Neural cell (in vitro differentiated cells): Measurements from ENCODE around the gene MAPK1IP1L. TPM values are rescaled to one million over a fixed set of nuclear protein-coding genes. Genes with fewer than 3 reads are reported as not detected.

Source experiments
- H2AFZ ChIP-seq: fragments of 200-600, 300-800 bp; sonication (generic), shearing (Covaris generic); 2 replicates; pipeline ENCODE4 v1.6.0; 2014; ENCODE audit warnings: low read depth, mild to moderate bottlenecking, antibody characterized with exemption, low read length, moderate library complexity
- H3F3A ChIP-seq: fragments of 200-600 bp; shearing (Covaris generic); 2 replicates; pipeline ENCODE4 v1.6.1; 2016; ENCODE audit warnings: mild to moderate bottlenecking, moderate library complexity, mixed read lengths, antibody characterized with exemption, low read length; ENCODE audit not compliant: insufficient read depth, poor library complexity, severe bottlenecking
- H3K27ac ChIP-seq: fragments of 200-600, 300-800 bp; sonication (generic), shearing (Covaris generic); 2 replicates; pipeline ENCODE4 v1.5.1; 2014; ENCODE audit warnings: mild to moderate bottlenecking, low read length, moderate library complexity
- H3K27me3 ChIP-seq: fragments of 300-800, 200-600 bp; sonication (generic), shearing (Covaris generic); 2 replicates; pipeline ENCODE4 v1.6.0; 2014; ENCODE audit warnings: mild to moderate bottlenecking, low read depth, low read length, moderate library complexity; ENCODE audit not compliant: insufficient read depth
- H3K36me3 ChIP-seq: fragments of 300-800, 200-600 bp; sonication (generic), shearing (Covaris generic); 2 replicates; pipeline ENCODE4 v1.5.1; 2014; ENCODE audit warnings: mild to moderate bottlenecking, antibody characterized with exemption, low read length, moderate library complexity; ENCODE audit not compliant: insufficient read depth
- H3K4me2 ChIP-seq: fragments of 300-800, 200-600 bp; sonication (generic), shearing (Covaris generic); 2 replicates; pipeline ENCODE4 v1.6.0; 2014; ENCODE audit warnings: mild to moderate bottlenecking, low read length
- H3K4me3 ChIP-seq: fragments of 300-800, 200-600 bp; sonication (generic), shearing (Covaris generic); 2 replicates; pipeline ENCODE4 v1.5.1; 2014; ENCODE audit warnings: mild to moderate bottlenecking, low read length, moderate library complexity
- H3K79me2 ChIP-seq: fragments of 200-600 bp; shearing (Covaris generic); replicated peaks from 2 replicates; pipeline ENCODE4 v1.6.0; 2014; ENCODE audit warnings: mild to moderate bottlenecking, low read length, moderate library complexity; ENCODE audit not compliant: insufficient read depth
- H3K9ac ChIP-seq: fragments of 300-800, 200-600 bp; sonication (generic), shearing (Covaris generic); 2 replicates; pipeline ENCODE4 v1.6.1; 2016; ENCODE audit warnings: mild to moderate bottlenecking, low read length, mixed read lengths
- H3K9me2 ChIP-seq: fragments of 200-600 bp; shearing (Covaris generic); 2 replicates; pipeline ENCODE4 v1.6.1; 2016; ENCODE audit warnings: mild to moderate bottlenecking, low read length, mixed read lengths; ENCODE audit not compliant: insufficient read depth
- H3K9me3 ChIP-seq: fragments of 200-600, 300-800 bp; sonication (generic), shearing (Covaris generic); 2 replicates; pipeline ENCODE4 v1.6.1; 2016; ENCODE audit warnings: mild to moderate bottlenecking, mixed run types, low read length, moderate library complexity, mixed read lengths
- H4K20me1 ChIP-seq: fragments of 200-600 bp; shearing (Covaris generic); 2 replicates; pipeline ENCODE4 v1.6.1; 2016; ENCODE audit warnings: mild to moderate bottlenecking, mixed run types; ENCODE audit not compliant: insufficient read depth
- CTCF ChIP-seq: fragments of 450-650 bp; IDR thresholded peaks from 2 replicates; pipeline ENCODE4 v1.5.1; 2014; ENCODE audit warnings: antibody characterized with exemption, mild to moderate bottlenecking, moderate library complexity; ENCODE audit not compliant: poor library complexity, severe bottlenecking
- EP300 ChIP-seq: fragments of 450-650 bp; conservative IDR thresholded peaks from 2 replicates; pipeline ENCODE4 v1.6.1; 2014; ENCODE audit warnings: antibody characterized with exemption, mild to moderate bottlenecking, moderate library complexity; ENCODE audit not compliant: poor library complexity, severe bottlenecking
- EZH2 ChIP-seq: fragments of 200-600, 300-800 bp; shearing (Covaris generic), sonication (generic); IDR thresholded peaks from 2 replicates; pipeline ENCODE4 v1.6.1; 2014; ENCODE audit warnings: antibody characterized with exemption, low read length, borderline replicate concordance, mild to moderate bottlenecking; ENCODE audit not compliant: insufficient read depth, poor library complexity, severe bottlenecking
- MXI1 ChIP-seq: fragments of 450-650 bp; conservative IDR thresholded peaks from 2 replicates; pipeline ENCODE4 v1.6.1; 2014; ENCODE audit warnings: antibody characterized with exemption, mild to moderate bottlenecking; ENCODE audit not compliant: poor library complexity, severe bottlenecking
- POLR2AphosphoS5 ChIP-seq: IDR thresholded peaks from 2 replicates; pipeline ENCODE4 v1.6.1; 2012
- RAD21 ChIP-seq: fragments of 450-650 bp; conservative IDR thresholded peaks from 2 replicates; pipeline ENCODE4 v1.6.1; 2014; ENCODE audit warnings: antibody characterized with exemption, mild to moderate bottlenecking, moderate library complexity
- REST ChIP-seq: IDR thresholded peaks from 2 replicates; pipeline ENCODE4 v1.6.1; 2012; ENCODE audit warnings: borderline replicate concordance
- SMC3 ChIP-seq: fragments of 450-650 bp; conservative IDR thresholded peaks from 2 replicates; pipeline ENCODE4 v1.6.1; 2014; ENCODE audit warnings: antibody characterized with exemption, mild to moderate bottlenecking, moderate library complexity; ENCODE audit not compliant: poor library complexity
- TAF1 ChIP-seq: IDR thresholded peaks from 2 replicates; pipeline ENCODE4 v1.6.1; 2012; ENCODE audit warnings: low read depth
- polyA plus RNA-seq: library from polyadenylated mRNA; depleted of rRNA; stranded (reverse); fragments of >200 nt; gene quantifications from 2 replicates; pipeline ENCODE4 v1.2.3, GENCODE V29; 2014

The MAPK1IP1L gene
- polyA plus RNA-seq, 1 donor from 2014 or later = 35.4 TPM

- H3K79me2 ChIP-seq = no peaks in the 10 kb centered on the region
- no peak overlapping the region for H3K27ac ChIP-seq
- H3K9me3 ChIP-seq = no peaks in the 10 kb centered on the region
- H3F3A ChIP-seq = no peaks in the 10 kb centered on the region
- H3K27me3 ChIP-seq = no peaks in the 10 kb centered on the region
- H3K9me2 ChIP-seq = no peaks in the 10 kb centered on the region
- H3K36me3 ChIP-seq = no peaks in the 10 kb centered on the region
- H4K20me1 ChIP-seq = no peaks in the 10 kb centered on the region
- H2AFZ ChIP-seq = no peak overlapping the region
- H3K9ac ChIP-seq = no peak overlapping the region
- H3K4me3 ChIP-seq = no peak overlapping the region
- H3K4me2 ChIP-seq = no peak overlapping the region
- no peak for TF ChIP-seq EZH2
- no peak for TF ChIP-seq TAF1
- TF ChIP-seq CTCF = no peak
- no peak for TF ChIP-seq RAD21
- TF ChIP-seq SMC3 = no peak
- TF ChIP-seq MXI1 = no peak
- no peak for TF ChIP-seq POLR2AphosphoS5
- no peak for TF ChIP-seq EP300
- no peak for TF ChIP-seq REST
Measured at GRCh38 chr14:55084401-55085059, 33.1 kb downstream of the MAPK1IP1L start.

GRCh38 chr14:55085060-55085660, 33.7 kb downstream of the MAPK1IP1L start:
- Histone ChIP-seq H3K79me2 (no peaks in the 10 kb centered on the region), H3K9ac (no peak overlapping the region), H3K27me3 (no peaks in the 10 kb centered on the region), H3K9me3 (no peaks in the 10 kb centered on the region), H3F3A (no peaks in the 10 kb centered on the region), H3K4me3 (no peak overlapping the region), H3K36me3 (no peaks in the 10 kb centered on the region), H3K9me2 (no peaks in the 10 kb centered on the region), H3K4me2 (no peak overlapping the region), H4K20me1 (no peaks in the 10 kb centered on the region), H3K27ac (no peak overlapping the region), H2AFZ (no peak overlapping the region)
- TF ChIP-seq CTCF = no peak
- no peak for TF ChIP-seq RAD21
- TF ChIP-seq REST = no peak
- TF ChIP-seq MXI1 = no peak
